Progenitor cell of endocrine pancreas (in vitro differentiated cells): Measurements from ENCODE around the gene SHE. TPM values are rescaled to one million over a fixed set of nuclear protein-coding genes. Genes with fewer than 3 reads are reported as not detected.

Experiments
- DNase-seq: peaks from one replicate; pipeline ENCODE4 v3.0.0; 2021; ENCODE audit warnings: low spot score; ENCODE audit not compliant: unreplicated experiment
- H3K27ac Mint-ChIP-seq: 2 replicates; pipeline ENCODE4 v1.8.0; 2021; ENCODE audit warnings: mild to moderate bottlenecking, moderate library complexity, mixed read lengths
- H3K27me3 Mint-ChIP-seq: 2 replicates; pipeline ENCODE4 v1.8.0; 2021; ENCODE audit warnings: mixed read lengths
- H3K36me3 Mint-ChIP-seq: 2 replicates; pipeline ENCODE4 v1.8.0; 2022; ENCODE audit warnings: mixed read lengths; ENCODE audit not compliant: insufficient read depth
- H3K4me1 Mint-ChIP-seq: 2 replicates; pipeline ENCODE4 v1.8.0; 2021; ENCODE audit warnings: low read depth, mixed read lengths
- H3K4me3 Mint-ChIP-seq: 2 replicates; pipeline ENCODE4 v1.8.0; 2021; ENCODE audit warnings: low read depth, mild to moderate bottlenecking, moderate library complexity, mixed read lengths
- H3K9me3 Mint-ChIP-seq: 2 replicates; pipeline ENCODE4 v1.8.0; 2021; ENCODE audit warnings: low read depth, mixed read lengths
- total RNA-seq: library from RNA; stranded (reverse); gene quantifications from 2 replicates; pipeline ENCODE4 v1.2.1, GENCODE V29; 2021
- TF ChIP-seq, protein P1 (sequence below): fragments of 200-600 bp; sonication (generic); IDR thresholded peaks from one replicate; pipeline ENCODE4 v1.5.0; 2021; ENCODE audit warnings: antibody characterized with exemption, mild to moderate bottlenecking; ENCODE audit not compliant: unreplicated experiment

The SHE gene
- total RNA-seq, 1 donor from 2014 or later = not detected

GRCh38 chr1:154478013-154478412, 24.2 kb downstream of the SHE start:
- Mint-ChIP-seq H3K27me3 (no peaks in the 10 kb centered on the region), H3K4me3 (no peak overlapping the region), H3K27ac (no peak overlapping the region), H3K4me1 (no peaks in the 10 kb centered on the region), H3K36me3 (no peaks in the 10 kb centered on the region), H3K9me3 (no peaks in the 10 kb centered on the region)
- TF ChIP-seq, protein P1, sequence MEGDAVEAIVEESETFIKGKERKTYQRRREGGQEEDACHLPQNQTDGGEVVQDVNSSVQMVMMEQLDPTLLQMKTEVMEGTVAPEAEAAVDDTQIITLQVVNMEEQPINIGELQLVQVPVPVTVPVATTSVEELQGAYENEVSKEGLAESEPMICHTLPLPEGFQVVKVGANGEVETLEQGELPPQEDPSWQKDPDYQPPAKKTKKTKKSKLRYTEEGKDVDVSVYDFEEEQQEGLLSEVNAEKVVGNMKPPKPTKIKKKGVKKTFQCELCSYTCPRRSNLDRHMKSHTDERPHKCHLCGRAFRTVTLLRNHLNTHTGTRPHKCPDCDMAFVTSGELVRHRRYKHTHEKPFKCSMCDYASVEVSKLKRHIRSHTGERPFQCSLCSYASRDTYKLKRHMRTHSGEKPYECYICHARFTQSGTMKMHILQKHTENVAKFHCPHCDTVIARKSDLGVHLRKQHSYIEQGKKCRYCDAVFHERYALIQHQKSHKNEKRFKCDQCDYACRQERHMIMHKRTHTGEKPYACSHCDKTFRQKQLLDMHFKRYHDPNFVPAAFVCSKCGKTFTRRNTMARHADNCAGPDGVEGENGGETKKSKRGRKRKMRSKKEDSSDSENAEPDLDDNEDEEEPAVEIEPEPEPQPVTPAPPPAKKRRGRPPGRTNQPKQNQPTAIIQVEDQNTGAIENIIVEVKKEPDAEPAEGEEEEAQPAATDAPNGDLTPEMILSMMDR = no peak
- DNase-seq = no peak

DNA sequence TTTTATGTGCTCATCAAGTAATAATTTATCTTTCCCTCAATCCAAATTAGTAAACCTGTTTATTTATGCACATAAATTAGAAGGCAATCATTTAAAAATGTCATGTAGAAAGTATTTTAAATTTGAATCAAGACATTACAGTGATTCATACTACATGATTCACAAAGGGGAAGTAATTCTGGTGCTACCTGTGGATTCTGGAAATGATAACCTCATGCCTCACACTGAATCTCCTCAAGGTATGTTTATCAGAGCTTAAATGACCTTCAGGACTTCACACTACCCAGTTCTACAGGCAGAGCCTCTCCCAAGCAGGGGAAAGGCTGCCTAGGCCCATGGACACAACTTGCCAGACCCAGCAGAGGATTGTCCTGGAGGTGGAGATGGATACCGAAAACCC, 25.4 kb downstream of the SHE start:
- Mint-ChIP-seq H3K4me1 (no peaks in the 10 kb centered on the region), H3K27ac (no peak overlapping the region), H3K9me3 (no peaks in the 10 kb centered on the region), H3K27me3 (no peaks in the 10 kb centered on the region), H3K36me3 (no peaks in the 10 kb centered on the region), H3K4me3 (no peak overlapping the region)
- TF ChIP-seq, protein P1 = no peak
- DNase-seq = no peak

- TF ChIP-seq, protein P1 = no peak
- no peak overlapping the region for H3K27ac Mint-ChIP-seq
These were observed 27.4 kb downstream of the SHE start for GRCh38 chr1:154474802-154475201.

GRCh38 chr1:154471304-154471703, 30.9 kb downstream of the SHE start:
- no peaks in the 10 kb centered on the region for H3K27me3 Mint-ChIP-seq
- no peak overlapping the region for H3K4me3 Mint-ChIP-seq
- TF ChIP-seq, protein P1 = no peak
- no peak for DNase-seq
- H3K27ac Mint-ChIP-seq = no peak overlapping the region
- H3K9me3 Mint-ChIP-seq = no peaks in the 10 kb centered on the region
- no peaks in the 10 kb centered on the region for H3K36me3 Mint-ChIP-seq
- peaks cover 7% of the 10 kb centered on the region for H3K4me1 Mint-ChIP-seq

More at GRCh38 chr1:154474802-154475201, 27.4 kb downstream of the SHE start:
- Mint-ChIP-seq H3K4me1 (no peaks in the 10 kb centered on the region), H3K4me3 (no peak overlapping the region), H3K9me3 (no peaks in the 10 kb centered on the region), H3K27me3 (no peaks in the 10 kb centered on the region), H3K36me3 (no peaks in the 10 kb centered on the region)
- no peak for DNase-seq

- no peaks in the 10 kb centered on the region for H3K27me3 Mint-ChIP-seq
These were observed 32.2 kb downstream of the SHE start for GRCh38 chr1:154469844-154470560.

More at GRCh38 chr1:154469844-154470560, 32.2 kb downstream of the SHE start:
- H3K27ac Mint-ChIP-seq = no peak overlapping the region
- TF ChIP-seq, protein P1 = no peak
- H3K36me3 Mint-ChIP-seq = no peaks in the 10 kb centered on the region
- peaks cover 7% of the 10 kb centered on the region for H3K4me1 Mint-ChIP-seq
- no peak for DNase-seq
- H3K4me3 Mint-ChIP-seq = no peak overlapping the region
- H3K9me3 Mint-ChIP-seq = no peaks in the 10 kb centered on the region
